KG1 (cell line): ENCODE data around the gene REST.
A peak's percentile ranks its signal among the peaks of the same experiment; 100 is the strongest.
"Not testable (repeated sequence)": the region's sequence is repeated elsewhere in the genome, so short reads cannot be mapped to it uniquely, and the experiment has no call there.

Experiments
- DNase-seq: peaks from one replicate; lab custom pipeline; 2025; lab: John Stamatoyannopoulos, UW

Gene REST

GRCh38 chr4:56907489-56908205 is at the start of gene REST:
Gene REST (plus strand): TSS chr4:56907900. CDS start chr4:56910639, 2,739 bp downstream.
- DNase-seq: peak; percentile 20

- no peak for DNase-seq
These were observed 47.9 kb upstream of the REST start for GRCh38 chr4:56859841-56860240.

- no peak for DNase-seq
These were observed 46.9 kb upstream of the REST start for GRCh38 chr4:56860781-56861180.

GRCh38 chr4:56861360-56861759 is 46.3 kb upstream of the REST start:
- DNase-seq: no peak

- no peak for DNase-seq
These were observed 44.1 kb upstream of the REST start for GRCh38 chr4:56863441-56864139.

- no peak for DNase-seq
These were observed 36.8 kb upstream of the REST start for GRCh38 chr4:56870946-56871345.

- no peak for DNase-seq
These were observed 36.3 kb upstream of the REST start for GRCh38 chr4:56871371-56871866.

GRCh38 chr4:56874166-56874565 is 33.5 kb upstream of the REST start:
- no peak for DNase-seq

GRCh38 chr4:56874923-56875322 is 32.8 kb upstream of the REST start:
- DNase-seq: no peak

- DNase-seq: no peak
These were observed 31.4 kb upstream of the REST start for GRCh38 chr4:56876264-56876663.

GRCh38 chr4:56879996-56880395 is 27.7 kb upstream of the REST start:
- DNase-seq: no peak

GRCh38 chr4:56880572-56880971 is 27.1 kb upstream of the REST start:
- DNase-seq: no peak

- DNase-seq: not testable (repeated sequence)
These were observed 23.2 kb upstream of the REST start for GRCh38 chr4:56884511-56884910.

- no peak for DNase-seq
These were observed 15.0 kb upstream of the REST start for GRCh38 chr4:56892691-56893090.

GRCh38 chr4:56897842-56898241 is 9.9 kb upstream of the REST start:
- DNase-seq: not testable (repeated sequence)

GRCh38 chr4:56900186-56900585 is 7.5 kb upstream of the REST start:
- DNase-seq: not testable (repeated sequence)

- no peak for DNase-seq
These were observed 5.0 kb upstream of the REST start for GRCh38 chr4:56902703-56903102.

- no peak for DNase-seq
These were observed 1.9 kb upstream of the REST start for GRCh38 chr4:56905796-56906195.

GRCh38 chr4:56906489-56907393 is 959 bp upstream of the REST start:
- no peak for DNase-seq

- peak; percentile 62 for DNase-seq
These were observed 746 bp downstream of the REST start for GRCh38 chr4:56908206-56909085.
